ENCODE data around the gene CCDC90B.

- TF ChIP-seq POLR2AphosphoS5 (IDR thresholded peaks at IDR 0.05; ENCODE audit: insufficient read depth, low read depth, low read length) (no peak), CTCF (IDR thresholded peaks at IDR 0.05; ENCODE audit: extremely low read depth in 1 of 2, insufficient read depth in 1 of 2, low read depth in 1 of 2, low read length in 2 of 2) (no peak), FOS (IDR thresholded peaks at IDR 0.05; ENCODE audit: borderline replicate concordance, insufficient read depth, low read length) (no peak)
These were observed 5.9 kb downstream of the CCDC90B start for GRCh38 chr11:83280256-83280655.
